ENCODE data around the gene ROR1. TPM values are rescaled to one million over a fixed set of nuclear protein-coding genes. Genes with fewer than 3 reads are reported as not detected.

ROR1 gene
- total and polyA plus RNA-seq, 2 of the 13 experiments (the other 11 are each of a cell fraction or from before 2014, with no cell fraction given), result 0.58 to 2.3 TPM

DNA sequence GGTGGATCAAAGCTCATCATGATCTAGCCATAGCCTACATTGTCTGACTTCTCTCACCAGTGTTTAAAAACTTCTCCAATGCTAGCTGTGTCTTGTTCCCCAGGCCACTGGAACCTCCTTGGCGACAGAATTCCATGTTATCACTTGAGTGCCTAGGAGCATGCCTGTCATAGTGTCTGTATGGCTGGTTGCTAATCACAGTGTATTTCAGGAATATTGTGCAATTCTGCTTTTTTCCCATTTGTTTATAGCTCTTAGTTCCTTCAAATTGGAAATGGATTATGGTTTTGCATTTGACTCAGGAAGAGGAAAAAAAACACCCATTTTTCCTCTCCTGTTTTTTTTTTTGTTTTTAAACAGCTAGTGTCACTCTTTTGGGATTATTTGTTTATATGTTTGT lies 25.5 kb downstream of the ROR1 start:
- Histone ChIP-seq H3K9me3 (ENCODE audit: low read length) (no peaks in the 10 kb centered on the region), H3K4me1 (ENCODE audit: insufficient read depth, low read length) (peaks cover 13% of the 10 kb centered on the region), H3K36me3 (replicated peaks in 1 of 2; ENCODE audit: control insufficient read depth in 1 of 2, insufficient read depth in 2 of 2, low read length in 2 of 2) (no peaks in the 10 kb centered on the region), H3K4me2 (ENCODE audit: low read depth, low read length) (no peak overlapping the region), H4K20me1 (ENCODE audit: insufficient read depth, low read length) (no peaks in the 10 kb centered on the region), H3K79me2 (ENCODE audit: insufficient read depth, low read length) (no peaks in the 10 kb centered on the region), H3K27me3 (ENCODE audit: control insufficient read depth in 1 of 2, insufficient read depth in 2 of 2, low read length in 2 of 2) (no peaks in the 10 kb centered on the region), H3K27ac (ENCODE audit: extremely low read length, insufficient read depth, low read length) (no peak overlapping the region), H3K4me3 (replicated peaks in 1 of 3; ENCODE audit: insufficient read depth in 1 of 3, low read depth in 2 of 3, low read length in 3 of 3) (no peak overlapping the region), H2AFZ (ENCODE audit: low read length) (no peak overlapping the region), H3K9ac (ENCODE audit: insufficient read depth, low read depth, low read length) (no peak overlapping the region)
- no TSS peak for BruUV-seq (replicated peaks)
- 80% methylated on average over 1 of the region's 1 CpG for WGBS (ENCODE audit: low lambda C conversion rate)
- ATAC-seq (no peak), DNase-seq (ENCODE audit: low spot score) (no peak), FAIRE-seq (no peak)
- in situ Hi-C loops (cut with HindIII; ENCODE audit: extremely low pct_ligation_motif_present, low pct_unique_long_range_greater_than_20kb) (no loop called here), intact Hi-C loops (cut with micrococcal nuclease; ENCODE audit: unreplicated experiment) (no loop called here)
- ChIA-PET CTCF (ENCODE audit: low intra/inter-chr PET ratio, low total read pairs) (no interaction called here), POLR2A (no interaction called here)
- TF ChIP-seq CEBPB (IDR thresholded peaks at IDR 0.05; ENCODE audit: borderline replicate concordance, low read depth, low read length) (peak; percentile 67), ZNF598 (CRISPR knock-in tag; IDR thresholded peaks at IDR 0.05; ENCODE audit: borderline replicate concordance) (no peak)

DNA sequence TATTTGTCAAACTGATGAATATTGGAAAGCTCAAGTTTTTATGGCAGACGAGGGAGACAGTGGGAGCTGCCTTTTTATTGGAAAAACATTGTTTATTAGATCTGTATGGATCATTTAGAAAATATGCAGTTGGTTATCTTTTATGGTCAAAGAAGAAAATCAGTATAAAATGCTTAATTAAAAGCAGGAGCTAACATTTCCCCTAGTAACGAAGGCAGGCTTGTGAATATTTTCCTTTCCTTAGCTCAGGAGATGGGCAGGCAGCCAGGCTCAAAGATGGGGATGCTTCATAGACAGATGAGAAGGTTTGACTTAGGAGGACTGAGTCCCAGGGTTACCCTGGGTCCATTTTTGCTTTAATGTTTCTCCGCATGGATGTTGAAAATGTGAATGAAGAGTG lies 26.0 kb downstream of the ROR1 start:
- in situ Hi-C loops (cut with HindIII; ENCODE audit: extremely low pct_ligation_motif_present, low pct_unique_long_range_greater_than_20kb) (no loop called here), intact Hi-C loops (cut with micrococcal nuclease; ENCODE audit: unreplicated experiment) (no loop called here)
- TF ChIP-seq ZNF44 (CRISPR knock-in tag; IDR thresholded peaks at IDR 0.05), result no peak
- TF ChIP-seq RFXANK (CRISPR knock-in tag; IDR thresholded peaks at IDR 0.05), result no peak
- no peak for TF ChIP-seq NR2F1 (CRISPR knock-in tag; IDR thresholded peaks at IDR 0.05)
- no peak for TF ChIP-seq REL (CRISPR knock-in tag; conservative IDR thresholded peaks at IDR 0.05)
- TF ChIP-seq CCAR2 (optimal IDR thresholded peaks at IDR 0.05; ENCODE audit: low read depth, low read length), result no peak
- no peak for TF ChIP-seq ZNF567 (CRISPR knock-in tag; IDR thresholded peaks at IDR 0.05; ENCODE audit: borderline replicate concordance)
- TF ChIP-seq, protein P1, sequence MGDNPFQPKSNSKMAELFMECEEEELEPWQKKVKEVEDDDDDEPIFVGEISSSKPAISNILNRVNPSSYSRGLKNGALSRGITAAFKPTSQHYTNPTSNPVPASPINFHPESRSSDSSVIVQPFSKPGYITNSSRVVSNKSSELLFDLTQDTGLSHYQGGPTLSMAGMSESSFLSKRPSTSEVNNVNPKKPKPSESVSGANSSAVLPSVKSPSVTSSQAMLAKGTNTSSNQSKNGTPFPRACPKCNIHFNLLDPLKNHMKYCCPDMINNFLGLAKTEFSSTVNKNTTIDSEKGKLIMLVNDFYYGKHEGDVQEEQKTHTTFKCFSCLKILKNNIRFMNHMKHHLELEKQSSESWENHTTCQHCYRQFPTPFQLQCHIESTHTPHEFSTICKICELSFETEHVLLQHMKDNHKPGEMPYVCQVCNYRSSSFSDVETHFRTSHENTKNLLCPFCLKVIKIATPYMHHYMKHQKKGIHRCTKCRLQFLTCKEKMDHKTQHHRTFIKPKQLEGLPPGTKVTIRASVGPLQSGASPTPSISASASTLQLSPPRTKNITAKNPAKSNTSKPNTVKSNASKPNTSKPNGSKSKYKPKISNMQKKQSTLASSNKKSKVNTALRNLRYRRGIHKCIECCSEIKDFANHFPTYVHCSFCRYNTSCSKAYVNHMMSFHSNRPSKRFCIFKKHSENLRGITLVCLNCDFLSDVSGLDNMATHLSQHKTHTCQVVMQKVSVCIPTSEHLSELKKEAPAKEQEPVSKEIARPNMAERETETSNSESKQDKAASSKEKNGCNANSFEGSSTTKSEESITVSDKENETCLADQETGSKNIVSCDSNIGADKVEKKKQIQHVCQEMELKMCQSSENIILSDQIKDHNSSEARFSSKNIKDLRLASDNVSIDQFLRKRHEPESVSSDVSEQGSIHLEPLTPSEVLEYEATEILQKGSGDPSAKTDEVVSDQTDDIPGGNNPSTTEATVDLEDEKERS (CRISPR knock-in tag; IDR thresholded peaks at IDR 0.05), result no peak
- no peaks in the 10 kb centered on the region for H3K36me3 ChIP-seq (replicated peaks in 1 of 2; ENCODE audit: control insufficient read depth in 1 of 2, insufficient read depth in 2 of 2, low read length in 2 of 2)
- no peak overlapping the region for H2AFZ ChIP-seq (ENCODE audit: low read length)
- H3K4me2 ChIP-seq (ENCODE audit: low read depth, low read length), result no peak overlapping the region
- no peaks in the 10 kb centered on the region for H3K27me3 ChIP-seq (ENCODE audit: control insufficient read depth in 1 of 2, insufficient read depth in 2 of 2, low read length in 2 of 2)
- CTCF ChIA-PET (ENCODE audit: low intra/inter-chr PET ratio, low total read pairs), result no interaction called here
- BruUV-seq (replicated peaks), result no TSS peak
- H3K4me3 ChIP-seq (replicated peaks in 1 of 3; ENCODE audit: insufficient read depth in 1 of 3, low read depth in 2 of 3, low read length in 3 of 3), result no peak overlapping the region
- H3K4me1 ChIP-seq (ENCODE audit: insufficient read depth, low read length), result peaks cover 16% of the 10 kb centered on the region
- no peak for DNase-seq (ENCODE audit: low spot score)
- H3K9me3 ChIP-seq (ENCODE audit: low read length), result no peaks in the 10 kb centered on the region
- no peak overlapping the region for H3K9ac ChIP-seq (ENCODE audit: insufficient read depth, low read depth, low read length)
- H3K79me2 ChIP-seq (ENCODE audit: insufficient read depth, low read length), result no peaks in the 10 kb centered on the region
- no peak for FAIRE-seq
- 67% methylated on average over 3 of the region's 3 CpGs for WGBS (ENCODE audit: low lambda C conversion rate)
- ATAC-seq, result no peak
- POLR2A ChIA-PET, result no interaction called here
- no peaks in the 10 kb centered on the region for H4K20me1 ChIP-seq (ENCODE audit: insufficient read depth, low read length)
- H3K27ac ChIP-seq (ENCODE audit: extremely low read length, insufficient read depth, low read length), result no peak overlapping the region

All from HepG2 (cell line).